SH-SY5Y (cell line): Measurements from ENCODE around the gene FGF4.

Source experiments
- GATA2 ChIP-seq: IDR thresholded peaks from 2 replicates; pipeline ENCODE4 v1.6.1; 2011; ENCODE audit warnings: mild to moderate bottlenecking, low read depth, low read length
- GATA3 ChIP-seq: IDR thresholded peaks from 2 replicates; pipeline ENCODE4 v1.6.1; 2011; ENCODE audit warnings: low read depth, mild to moderate bottlenecking, low read length, moderate library complexity

GRCh38 chr11:69771466-69771865, 3.7 kb downstream of the FGF4 start:
- TF ChIP-seq GATA2 (no peak), GATA3 (no peak)
